ENCODE results near the gene BEX3.

GRCh38 chrX:103347682-103348397, 28.5 kb upstream of the BEX3 start:
- TF ChIP-seq CTCF (IDR thresholded peaks at IDR 0.05), result no peak
- TF ChIP-seq POLR2A (IDR thresholded peaks at IDR 0.05), result no peak
